GM19372 (cell line): ENCODE measurements around the gene PDCD11.
"Not testable (repeated sequence)": the region's sequence is repeated elsewhere in the genome, so short reads cannot be mapped to it uniquely, and the experiment has no call there.

ENCODE experiments used
- ATAC-seq: cut with Tn5 transposase; IDR thresholded peaks from one replicate; pipeline ENCODE4 v1.9.1; 2021; ENCODE audit warnings: mild to moderate bottlenecking, low read depth, moderate library complexity; ENCODE audit not compliant: unreplicated experiment

PDCD11 gene

GRCh38 chr10:103415581-103415980 lies 19.2 kb downstream of the PDCD11 start:
- no peak for ATAC-seq

- no peak for ATAC-seq
Observed at GRCh38 chr10:103416436-103417147, 20.2 kb downstream of the PDCD11 start.

DNA sequence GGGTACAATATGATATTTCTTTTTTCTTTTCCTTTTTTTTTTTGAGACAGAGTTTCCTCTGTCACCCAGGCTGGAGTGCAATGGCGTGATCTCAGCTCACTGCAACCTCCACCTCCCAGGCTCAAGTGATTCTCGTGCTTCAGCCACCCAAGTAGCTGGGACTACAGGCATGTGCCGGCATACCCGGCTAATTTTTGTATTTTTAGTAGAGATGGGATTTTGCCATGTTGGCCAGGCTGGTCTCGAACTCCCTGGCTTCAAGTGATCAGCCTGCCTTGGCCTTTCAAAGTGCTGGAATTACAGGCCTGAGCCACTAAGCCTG lies 20.7 kb downstream of the PDCD11 start:
- not testable (repeated sequence) for ATAC-seq

GRCh38 chr10:103417601-103418000 lies 21.2 kb downstream of the PDCD11 start:
- ATAC-seq: no peak

DNA sequence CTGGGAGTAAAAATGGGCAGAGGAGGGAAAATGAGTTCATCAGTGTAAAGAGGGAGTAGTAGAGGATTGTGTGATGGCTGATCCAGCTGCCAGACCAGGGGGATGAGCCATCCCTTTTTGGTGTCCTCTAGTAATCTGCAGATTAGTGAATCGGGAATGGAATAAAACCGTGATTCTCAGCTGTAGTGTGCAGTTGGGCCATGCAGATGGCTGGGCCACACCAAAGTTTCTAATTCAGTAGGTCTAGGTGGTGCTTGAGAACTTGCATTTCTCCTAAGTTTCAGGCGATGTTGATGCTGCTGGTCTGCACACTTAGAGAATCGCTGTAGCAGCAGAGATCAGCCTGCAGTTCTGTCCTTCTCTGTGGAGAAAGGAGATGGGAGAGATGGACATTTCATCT lies 22.7 kb downstream of the PDCD11 start:
- no peak for ATAC-seq

DNA sequence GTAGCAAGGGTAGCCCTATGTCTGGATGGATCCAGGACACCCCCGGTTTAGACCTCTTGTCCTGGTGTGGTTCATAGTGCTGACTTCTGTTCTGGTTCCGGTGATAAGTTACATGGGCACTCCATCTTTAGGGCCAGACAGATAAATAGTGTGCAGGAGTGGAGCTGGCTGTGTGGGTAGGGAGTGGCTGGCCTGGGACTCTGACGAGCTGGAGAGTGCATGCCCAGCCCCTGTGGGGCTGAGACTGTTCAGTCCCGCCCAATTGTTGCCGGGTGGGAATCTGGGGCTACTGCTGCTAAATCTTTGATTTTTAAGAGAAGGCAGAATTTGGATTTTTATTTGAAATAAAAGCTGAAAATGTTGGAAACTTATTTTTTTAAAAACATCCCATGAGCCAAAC lies 27.3 kb downstream of the PDCD11 start:
- ATAC-seq: no peak

DNA sequence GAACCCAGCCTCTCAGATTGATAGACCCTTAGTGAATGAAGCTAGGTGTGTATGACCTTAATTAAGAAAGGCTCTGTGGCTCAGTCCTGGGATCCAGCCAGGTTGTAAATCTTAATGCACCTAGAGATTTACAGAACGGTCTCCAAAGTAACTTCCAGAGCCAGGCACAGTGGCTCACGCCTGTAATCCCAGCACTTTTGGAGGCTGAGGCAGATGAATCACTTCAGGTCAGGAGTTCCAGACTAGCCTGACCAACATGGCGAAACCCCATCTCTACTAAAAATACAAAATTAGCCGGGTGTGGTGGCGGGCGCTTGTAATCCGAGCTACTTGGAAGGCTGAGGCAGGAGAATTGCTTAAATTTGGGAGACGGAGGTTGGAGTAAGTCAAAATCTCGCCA lies 31.4 kb downstream of the PDCD11 start:
- ATAC-seq: no peak

DNA sequence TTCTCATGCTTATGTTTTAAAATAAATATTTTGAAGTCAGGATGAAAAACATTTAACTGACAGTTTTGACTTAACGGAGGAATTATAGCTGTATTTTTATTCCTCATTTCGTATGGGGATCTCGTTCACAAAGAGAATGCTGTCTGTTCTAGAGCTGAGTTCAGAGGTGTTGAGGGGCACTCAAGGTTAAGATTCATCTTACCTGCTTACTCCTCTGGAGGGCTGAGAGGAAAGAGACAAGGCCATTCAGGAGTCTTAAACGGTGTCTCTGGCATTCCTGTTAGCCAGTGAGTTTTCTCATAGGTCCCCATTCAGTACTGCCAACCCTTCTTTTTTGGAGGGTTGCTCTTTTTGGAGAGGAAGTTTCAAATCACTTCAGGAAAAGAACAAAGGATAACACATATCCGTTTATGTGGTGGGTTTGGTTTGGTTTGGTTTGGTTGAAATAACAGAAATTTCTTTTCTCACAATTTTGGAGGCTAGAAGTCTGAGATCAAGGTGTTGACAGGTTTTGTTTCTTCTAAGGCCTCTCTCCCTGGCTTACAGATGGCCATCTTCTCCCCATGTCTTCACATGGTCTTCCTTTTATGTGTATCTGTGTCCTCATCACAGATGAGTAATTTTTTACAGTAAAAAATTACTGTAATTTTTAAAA lies 32.7 kb downstream of the PDCD11 start:
- ATAC-seq: no peak

DNA sequence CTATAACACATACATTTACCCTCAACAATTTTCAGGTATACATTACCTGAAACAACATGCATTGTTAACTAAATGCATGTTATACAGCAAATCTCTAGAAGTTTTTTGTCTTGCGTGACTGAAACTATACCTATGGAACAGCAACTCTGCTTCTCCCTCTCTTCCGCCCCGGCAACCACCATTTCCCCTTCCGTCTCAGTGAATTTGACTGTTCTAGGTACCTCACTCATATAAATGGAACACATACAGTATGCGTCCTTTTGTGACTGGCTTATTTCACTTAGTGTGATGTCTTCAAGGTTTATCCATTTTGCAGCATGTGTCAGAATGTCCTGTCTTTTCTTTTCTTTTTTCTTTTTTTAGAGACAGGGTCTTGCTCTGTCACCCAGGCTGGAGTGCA lies 33.2 kb downstream of the PDCD11 start:
- ATAC-seq: no peak

DNA sequence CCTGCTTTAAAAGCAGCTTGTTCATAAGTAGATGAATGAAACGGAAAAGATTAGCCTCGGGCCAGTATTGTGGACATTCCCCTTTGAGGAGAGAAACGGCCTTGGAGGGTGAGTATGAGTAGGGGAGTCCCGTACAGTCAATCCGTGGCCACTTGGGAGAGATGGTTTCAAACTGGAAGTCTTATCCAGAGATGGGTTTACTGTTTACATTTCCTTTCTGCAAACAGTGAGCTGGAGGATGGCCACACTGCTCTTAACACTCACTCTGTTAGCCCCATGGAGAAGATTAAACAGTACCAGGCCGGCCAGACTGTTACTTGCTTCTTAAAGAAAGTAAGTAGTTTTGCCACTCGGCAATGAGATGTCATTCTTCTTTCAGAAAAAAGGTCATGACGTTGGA lies 35.5 kb downstream of the PDCD11 start:
- no peak for ATAC-seq

DNA sequence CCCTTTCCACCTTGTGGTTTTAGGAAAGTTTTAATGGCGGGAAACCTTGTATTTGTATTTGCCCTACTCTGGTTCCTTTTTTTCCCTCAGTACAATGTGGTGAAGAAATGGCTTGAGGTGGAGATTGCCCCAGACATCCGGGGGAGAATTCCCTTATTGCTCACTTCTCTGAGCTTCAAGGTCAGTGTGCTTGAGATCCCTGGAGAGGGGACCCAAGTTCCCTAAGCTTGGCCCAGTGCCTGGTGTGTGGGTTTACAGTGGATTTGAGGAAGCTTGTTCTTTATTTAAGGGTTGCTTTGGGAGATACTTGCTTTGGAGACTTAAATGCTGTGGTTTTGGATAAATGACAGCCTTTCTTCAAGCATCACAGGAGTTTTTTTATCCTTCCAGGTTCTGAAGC lies 37.4 kb downstream of the PDCD11 start:
- ATAC-seq: no peak

GRCh38 chr10:103439776-103440175 lies 43.4 kb downstream of the PDCD11 start:
- ATAC-seq: no peak

- no peak for ATAC-seq
Observed at GRCh38 chr10:103440416-103440815, 44.0 kb downstream of the PDCD11 start.

DNA sequence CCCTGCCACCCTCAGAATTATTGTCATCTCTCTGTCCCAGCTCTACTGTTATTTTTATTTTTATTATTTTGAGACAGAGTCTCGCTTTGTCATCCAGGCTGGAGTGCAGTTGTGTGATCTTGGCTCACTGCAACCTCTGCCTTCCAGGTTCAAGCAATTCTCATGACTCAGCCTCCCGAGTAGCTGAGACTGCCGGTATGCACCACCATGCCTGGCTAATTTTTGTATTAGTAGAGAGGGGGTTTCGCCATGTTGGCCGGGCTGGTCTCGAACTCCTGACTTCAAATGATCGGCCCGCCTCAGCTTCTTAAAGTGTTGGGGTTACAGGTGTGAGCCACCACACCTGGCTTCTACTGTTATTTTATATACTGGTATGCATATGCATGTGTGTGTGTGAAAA lies 44.8 kb downstream of the PDCD11 start:
- no peak for ATAC-seq

DNA sequence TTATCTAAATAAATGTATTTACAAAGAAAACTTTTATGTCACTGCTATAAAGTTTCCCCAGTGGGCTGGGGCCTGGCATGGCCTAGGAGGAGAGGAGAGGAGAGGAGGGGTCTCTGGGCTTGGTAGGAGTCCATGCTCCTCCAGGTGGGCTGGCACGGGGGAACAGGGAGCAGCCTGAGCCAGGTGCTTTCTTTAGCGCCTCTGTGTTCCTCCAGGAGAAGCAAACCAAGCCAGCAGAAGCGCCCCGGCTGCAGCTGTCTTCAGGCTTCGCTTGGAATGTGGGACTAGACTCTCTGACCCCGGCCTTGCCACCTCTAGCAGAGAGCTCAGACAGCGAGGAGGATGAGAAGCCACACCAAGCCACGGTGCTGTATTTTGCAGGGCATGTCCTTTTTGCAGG lies 45.2 kb downstream of the PDCD11 start:
- ATAC-seq: no peak

- ATAC-seq: no peak
Observed at GRCh38 chr10:103442031-103442461, 45.6 kb downstream of the PDCD11 start.

DNA sequence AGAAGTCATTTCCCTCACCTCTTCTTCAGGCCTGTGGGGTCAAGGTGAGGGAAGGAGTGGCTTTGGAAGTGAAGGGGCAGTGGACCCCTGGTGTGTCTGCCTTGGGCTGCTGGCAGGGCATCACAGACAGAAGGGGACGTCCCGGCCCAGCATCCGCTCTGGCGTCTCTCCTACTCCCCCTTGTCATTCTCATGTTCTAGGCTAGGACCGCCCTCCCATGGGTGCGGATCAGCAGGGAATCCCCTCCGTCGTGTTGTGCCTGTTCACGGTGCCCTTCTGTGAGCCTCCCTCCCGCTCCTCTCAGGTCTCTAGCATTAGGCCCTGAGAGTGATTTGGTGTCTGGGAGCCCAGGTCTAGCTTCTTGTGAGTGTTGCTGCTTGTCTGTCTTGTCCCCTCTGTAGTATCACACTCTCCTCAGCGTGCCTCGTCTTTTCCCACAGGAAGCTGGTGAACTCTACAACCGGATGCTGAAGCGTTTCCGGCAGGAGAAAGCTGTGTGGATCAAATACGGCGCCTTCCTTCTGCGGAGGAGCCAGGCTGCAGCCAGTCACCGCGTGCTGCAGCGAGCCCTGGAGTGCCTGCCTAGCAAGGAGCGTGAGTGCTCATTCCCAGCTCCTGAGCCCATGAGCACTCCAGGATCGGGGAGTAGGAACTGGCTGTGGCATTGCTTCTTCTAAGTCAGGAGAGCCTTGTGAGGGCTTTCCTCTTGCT lies 47.2 kb downstream of the PDCD11 start:
- ATAC-seq: no peak

GRCh38 chr10:103444478-103444877 lies 48.1 kb downstream of the PDCD11 start:
- no peak for ATAC-seq

- no peak for ATAC-seq
Observed at GRCh38 chr10:103445366-103445765, 48.9 kb downstream of the PDCD11 start.

DNA sequence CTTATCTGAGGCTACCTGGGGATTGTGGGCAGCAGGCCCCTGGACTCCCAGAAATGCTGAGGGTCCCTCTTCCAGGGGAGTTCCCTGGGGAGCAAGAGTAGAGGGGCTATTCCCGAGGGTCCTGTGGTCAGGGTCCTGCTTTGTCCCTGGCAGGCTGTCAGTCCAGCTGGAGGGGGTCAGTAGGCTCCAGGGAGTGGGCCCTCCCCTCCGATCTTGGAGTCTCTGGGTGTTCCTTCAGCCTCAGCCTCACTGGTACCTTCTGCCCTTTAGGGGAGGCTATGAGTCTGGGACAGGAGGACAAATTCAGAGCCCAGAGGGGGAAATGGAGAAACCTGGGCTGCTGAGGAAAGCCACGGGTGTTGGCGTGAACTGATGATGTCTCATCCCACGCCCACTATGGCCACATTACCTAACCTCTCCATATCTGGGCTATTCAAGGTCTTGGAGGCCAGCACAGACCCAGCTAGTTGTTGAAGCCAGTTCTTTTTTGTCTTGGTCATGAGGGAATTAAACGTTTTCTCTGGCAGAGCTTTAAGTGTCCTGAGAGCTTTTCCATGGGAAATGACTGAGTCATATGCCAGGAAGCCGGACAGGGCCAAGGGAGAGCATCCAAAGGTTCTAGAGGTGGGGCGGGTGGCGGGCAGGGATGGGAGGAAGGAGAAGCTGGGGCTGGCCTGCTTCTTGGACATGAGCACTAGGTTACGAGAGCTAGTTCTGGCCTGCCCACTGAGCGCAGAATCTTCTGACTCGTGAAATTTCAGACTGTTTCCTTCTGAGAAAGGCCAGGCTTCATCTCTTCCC lies 49.5 kb downstream of the PDCD11 start:
- ATAC-seq: no peak

DNA sequence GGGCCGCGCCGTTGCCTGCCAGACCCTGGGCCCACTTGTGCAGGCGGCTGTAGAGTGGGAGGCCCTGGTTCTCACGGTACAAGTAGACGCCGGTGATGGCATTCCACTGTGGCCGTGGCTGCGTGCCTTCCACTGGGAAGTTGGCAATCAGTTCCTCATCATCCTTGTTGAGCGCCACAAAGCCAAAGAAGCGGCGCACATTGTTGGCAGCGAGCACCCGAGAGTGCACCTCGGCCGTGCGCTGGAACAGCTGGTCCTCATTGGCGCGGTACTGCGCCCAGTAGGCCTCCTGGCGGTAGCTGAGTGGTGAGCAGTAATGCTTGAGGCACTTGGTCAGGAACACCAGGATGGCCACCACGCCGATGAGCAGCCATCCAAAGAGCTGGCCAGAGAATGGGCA lies 50.8 kb downstream of the PDCD11 start:
- ATAC-seq: no peak
